Left ventricle myocardium inferior (tissue), 1 donor: Measurements from ENCODE around the gene ACTN4. TPM values are rescaled to one million over a fixed set of nuclear protein-coding genes. Genes with fewer than 3 reads are reported as not detected.
A peak's percentile ranks its signal among the peaks of the same experiment; 100 is the strongest.

Experiments
- DNase-seq: peaks from one replicate; pipeline ENCODE4 v3.0.0-alpha.2; 2020
- H3K27ac ChIP-seq: fragments of 200-600 bp; replicated peaks from 2 replicates; pipeline ENCODE4 v1.8.0; 2021
- H3K27me3 ChIP-seq: fragments of 200-600 bp; 2 replicates; pipeline ENCODE4 v1.8.0; 2021; ENCODE audit warnings: low read depth
- H3K36me3 ChIP-seq: fragments of 200-600 bp; 2 replicates; pipeline ENCODE4 v1.8.0; 2021
- H3K4me1 ChIP-seq: fragments of 200-600 bp; 2 replicates; pipeline ENCODE4 v1.8.0; 2021
- H3K4me3 ChIP-seq: fragments of 200-600 bp; 2 replicates; pipeline ENCODE4 v1.8.0; 2021; ENCODE audit warnings: mild to moderate bottlenecking, moderate library complexity
- H3K9me3 ChIP-seq: fragments of 200-600 bp; replicated peaks from 2 replicates; pipeline ENCODE4 v1.8.0; 2021
- intact Hi-C: fragments of 100-400 bp; cut with micrococcal nuclease; formaldehyde crosslinking; loops from one replicate; pipeline ENCODE4 v1.11.0; 2022
- total RNA-seq: library from RNA; stranded (reverse); fragmentation: NEBNext Ultra II Directional; extraction: Animal tissue kit (Norgen Biotek cat#: 25700); gene quantifications from one replicate; pipeline ENCODE4 v1.2.1, GENCODE V29; 2021
- TF ChIP-seq, protein P1 (sequence below): fragments of 200-600 bp; IDR thresholded peaks from 2 replicates; pipeline ENCODE4 v1.8.0; 2021; ENCODE audit warnings: antibody characterized with exemption, mild to moderate bottlenecking, borderline replicate concordance
- donor health status: DM: no; HTN: yes; CAD: no; lungs with severe emphysema.

ACTN4 gene
- total RNA-seq, 1 donor from 2014 or later: 111 TPM

DNA sequence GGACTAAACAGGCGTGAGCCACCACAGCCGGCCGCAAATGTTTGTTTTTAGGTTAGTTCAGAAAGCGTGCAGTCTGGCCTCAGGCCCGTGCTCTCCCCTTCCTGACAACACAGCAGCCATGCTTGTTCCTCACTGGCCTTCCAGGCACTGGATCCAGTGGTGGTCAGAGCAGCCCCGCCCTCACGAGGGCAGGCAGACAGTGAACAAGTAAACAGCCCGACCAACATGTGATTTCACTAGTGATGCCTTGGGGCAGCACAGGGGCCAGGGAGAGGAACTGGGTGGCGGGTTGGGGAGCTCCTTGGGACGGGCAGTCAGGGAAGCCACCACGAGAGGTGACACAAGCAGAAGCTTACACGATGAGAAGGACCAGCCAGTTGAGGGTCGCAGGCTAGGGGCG lies 56.1 kb downstream of the ACTN4 start:
- H3K4me1 ChIP-seq: peaks cover 97% of the 10 kb centered on the region
- no peaks in the 10 kb centered on the region for H3K27me3 ChIP-seq
- DNase-seq: no peak
- no peaks in the 10 kb centered on the region for H3K9me3 ChIP-seq
- H3K4me3 ChIP-seq: no peak overlapping the region
- peaks cover 79% of the 10 kb centered on the region for H3K36me3 ChIP-seq
- H3K27ac ChIP-seq: peak overlapping the region; percentile 91
- TF ChIP-seq, protein P1, sequence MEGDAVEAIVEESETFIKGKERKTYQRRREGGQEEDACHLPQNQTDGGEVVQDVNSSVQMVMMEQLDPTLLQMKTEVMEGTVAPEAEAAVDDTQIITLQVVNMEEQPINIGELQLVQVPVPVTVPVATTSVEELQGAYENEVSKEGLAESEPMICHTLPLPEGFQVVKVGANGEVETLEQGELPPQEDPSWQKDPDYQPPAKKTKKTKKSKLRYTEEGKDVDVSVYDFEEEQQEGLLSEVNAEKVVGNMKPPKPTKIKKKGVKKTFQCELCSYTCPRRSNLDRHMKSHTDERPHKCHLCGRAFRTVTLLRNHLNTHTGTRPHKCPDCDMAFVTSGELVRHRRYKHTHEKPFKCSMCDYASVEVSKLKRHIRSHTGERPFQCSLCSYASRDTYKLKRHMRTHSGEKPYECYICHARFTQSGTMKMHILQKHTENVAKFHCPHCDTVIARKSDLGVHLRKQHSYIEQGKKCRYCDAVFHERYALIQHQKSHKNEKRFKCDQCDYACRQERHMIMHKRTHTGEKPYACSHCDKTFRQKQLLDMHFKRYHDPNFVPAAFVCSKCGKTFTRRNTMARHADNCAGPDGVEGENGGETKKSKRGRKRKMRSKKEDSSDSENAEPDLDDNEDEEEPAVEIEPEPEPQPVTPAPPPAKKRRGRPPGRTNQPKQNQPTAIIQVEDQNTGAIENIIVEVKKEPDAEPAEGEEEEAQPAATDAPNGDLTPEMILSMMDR: no peak
- intact Hi-C loops: loop anchor here (10.0 kb wide), 1 partner anchor 49 kb away; no protein-coding TSS in a partner anchor

DNA sequence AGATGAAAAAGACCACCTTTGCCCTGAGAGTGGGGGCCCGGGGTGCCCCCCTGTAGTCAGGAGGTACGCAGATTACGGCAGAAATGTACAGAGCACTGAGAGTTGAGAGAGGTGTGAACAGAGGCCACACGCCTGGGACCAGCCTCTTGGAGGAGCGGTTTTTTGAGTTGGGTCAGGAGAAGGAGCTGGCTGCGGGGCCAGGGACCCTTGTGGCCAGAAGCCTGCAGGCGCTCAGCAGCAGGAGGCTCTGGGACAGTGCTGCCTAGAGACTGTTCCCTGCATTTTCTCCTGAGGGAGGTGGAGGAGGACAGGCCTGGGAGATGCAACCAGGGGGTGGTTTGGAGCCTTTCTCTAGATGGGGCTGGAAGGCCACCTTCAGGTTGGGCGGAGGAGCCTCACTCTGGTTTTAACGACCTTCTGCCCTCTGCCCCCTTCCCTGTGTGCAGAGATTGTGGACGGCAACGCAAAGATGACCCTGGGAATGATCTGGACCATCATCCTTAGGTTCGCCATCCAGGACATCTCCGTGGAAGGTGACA lies 57.1 kb downstream of the ACTN4 start:
- Histone ChIP-seq H3K4me1 (peaks cover 97% of the 10 kb centered on the region), H3K27me3 (no peaks in the 10 kb centered on the region), H3K9me3 (no peaks in the 10 kb centered on the region), H3K27ac (peak overlapping the region; percentile 91), H3K4me3 (no peak overlapping the region), H3K36me3 (peaks cover 90% of the 10 kb centered on the region)
- TF ChIP-seq, protein P1: no peak
- DNase-seq: no peak
- intact Hi-C loops: loop anchor here (10.0 kb wide), 1 partner anchor 50 kb away; no protein-coding TSS in a partner anchor

DNA sequence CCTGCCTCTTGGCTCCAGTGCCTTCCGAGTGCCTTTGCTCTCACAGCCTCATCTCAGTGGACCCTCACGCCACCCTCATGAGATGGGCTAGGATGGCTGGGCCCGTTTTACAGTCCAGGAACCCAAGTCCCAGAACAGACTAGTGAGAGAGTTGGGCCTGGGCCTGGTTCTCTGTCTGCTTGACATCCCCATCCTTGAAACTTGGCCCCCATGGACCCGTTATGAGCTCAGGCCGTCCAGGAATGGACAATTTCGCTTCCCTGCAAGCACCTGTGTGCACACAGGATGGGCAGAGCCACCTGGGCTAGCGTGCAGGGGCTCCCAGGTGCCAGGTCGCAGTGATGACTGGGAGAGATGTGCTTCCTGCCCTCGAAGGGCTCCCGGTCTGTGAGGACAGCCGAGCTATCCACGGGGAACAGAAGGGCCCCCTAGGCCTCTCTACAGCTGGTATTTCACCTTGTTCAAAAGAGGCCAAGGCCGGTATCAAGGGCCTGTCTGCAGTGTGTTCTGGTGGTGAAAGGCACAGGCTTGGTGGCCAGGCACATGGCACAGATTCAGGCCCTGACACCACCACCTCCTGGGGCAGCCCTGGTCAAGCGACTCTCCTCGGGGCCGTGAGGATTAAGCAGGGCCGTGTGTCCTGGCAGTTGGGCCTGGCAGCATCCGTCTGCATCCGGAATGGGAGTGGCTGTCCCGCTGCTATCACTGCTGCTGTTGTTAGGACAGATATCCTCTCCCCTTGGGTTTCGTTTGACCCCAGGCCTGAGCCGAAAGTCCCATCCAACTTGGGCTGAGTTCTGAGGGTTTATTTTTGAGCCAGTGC lies 58.0 kb downstream of the ACTN4 start:
- H3K4me3 ChIP-seq: peak overlapping the region; percentile 6
- H3K36me3 ChIP-seq: peaks cover 96% of the 10 kb centered on the region
- TF ChIP-seq, protein P1: no peak
- peak overlapping the region; percentile 91 for H3K27ac ChIP-seq
- no peaks in the 10 kb centered on the region for H3K9me3 ChIP-seq
- H3K27me3 ChIP-seq: no peaks in the 10 kb centered on the region
- intact Hi-C loops: loop anchor here (10.0 kb wide), 1 partner anchor 51 kb away; no protein-coding TSS in a partner anchor
- DNase-seq: peak; percentile 71
- H3K4me1 ChIP-seq: peaks cover 97% of the 10 kb centered on the region

DNA sequence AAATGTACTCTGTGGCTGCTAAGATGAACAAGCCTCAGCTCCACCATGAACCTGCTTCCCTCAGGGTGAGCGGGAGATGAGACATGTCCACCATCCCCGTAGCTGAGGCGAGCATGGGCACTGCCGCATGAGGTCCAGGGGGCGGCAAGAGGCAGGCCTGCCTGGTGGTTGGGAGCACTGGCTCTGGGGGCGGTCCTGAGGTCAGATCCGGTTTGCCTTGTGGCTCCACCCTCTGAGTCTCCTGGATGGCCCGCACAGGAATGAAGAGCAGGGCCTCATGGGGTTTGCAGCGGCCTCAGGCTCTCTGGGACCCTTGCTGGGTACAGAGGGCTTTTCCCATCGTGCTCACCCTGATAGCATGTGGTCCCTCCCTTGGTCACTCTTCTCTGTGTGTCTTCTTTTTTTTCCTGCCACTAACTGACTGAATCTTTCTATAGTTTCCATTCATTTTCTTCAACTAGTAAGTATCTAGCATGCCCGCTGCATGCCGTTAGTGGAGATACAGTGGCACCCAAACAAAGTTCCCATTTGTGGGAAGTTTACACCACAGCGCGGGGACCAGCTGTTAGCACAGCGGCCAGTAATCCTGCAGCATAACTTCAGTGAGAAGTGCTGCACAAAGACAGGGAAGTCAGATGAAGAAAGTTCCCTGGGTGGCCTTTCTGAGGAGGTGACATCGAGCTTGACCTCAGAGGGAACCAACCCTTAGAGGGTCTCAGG lies 59.5 kb downstream of the ACTN4 start:
- intact Hi-C loops: loop anchor here (10.0 kb wide), 1 partner anchor 52 kb away; no protein-coding TSS in a partner anchor
- no peaks in the 10 kb centered on the region for H3K27me3 ChIP-seq
- peak overlapping the region; percentile 91 for H3K27ac ChIP-seq
- TF ChIP-seq, protein P1: no peak
- H3K36me3 ChIP-seq: peaks cover 96% of the 10 kb centered on the region
- no peak for DNase-seq
- peaks cover 97% of the 10 kb centered on the region for H3K4me1 ChIP-seq
- no peaks in the 10 kb centered on the region for H3K9me3 ChIP-seq
- peak overlapping the region; percentile 6 for H3K4me3 ChIP-seq

DNA sequence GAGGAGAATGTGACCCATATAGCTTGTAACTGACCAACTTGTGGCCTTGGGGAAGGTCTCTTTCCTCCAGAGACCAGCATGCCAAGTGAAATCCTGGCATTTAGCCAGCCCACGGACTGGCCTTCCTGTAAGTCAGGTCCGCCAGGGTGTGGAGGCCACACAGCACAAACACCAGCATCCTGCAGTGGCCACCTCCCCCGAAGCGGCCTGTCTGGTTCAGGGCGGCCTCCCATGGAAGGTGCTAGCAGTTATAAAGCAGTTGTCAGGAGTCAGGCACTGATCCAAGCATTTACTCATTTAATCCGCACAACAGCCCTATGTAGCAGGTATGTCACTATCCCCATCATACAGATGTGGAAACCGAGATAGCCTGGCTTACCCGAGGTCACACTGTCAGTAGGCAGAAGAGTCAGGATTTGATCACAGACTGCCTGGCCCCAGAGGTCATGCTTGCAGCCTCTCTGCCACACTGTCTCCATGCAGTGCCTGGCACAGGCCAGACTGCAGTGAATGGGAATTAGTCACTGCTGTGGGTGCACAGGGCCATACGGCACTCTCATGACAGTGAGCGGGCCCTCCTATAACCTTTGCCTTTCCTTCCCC lies 60.2 kb downstream of the ACTN4 start:
- intact Hi-C loops: loop anchor here (10.0 kb wide), 1 partner anchor 53 kb away; no protein-coding TSS in a partner anchor
- Histone ChIP-seq H3K36me3 (peaks cover 96% of the 10 kb centered on the region), H3K4me1 (peaks cover 97% of the 10 kb centered on the region), H3K27me3 (no peaks in the 10 kb centered on the region), H3K4me3 (no peak overlapping the region), H3K27ac (peak overlapping the region; percentile 91), H3K9me3 (no peaks in the 10 kb centered on the region)
- peak; percentile 76 for DNase-seq
- TF ChIP-seq, protein P1: no peak
